Measurements from ENCODE around the gene YIF1B. TPM values are rescaled to one million over a fixed set of nuclear protein-coding genes. Genes with fewer than 3 reads are reported as not detected.

Gene YIF1B
- total RNA-seq, 2 experiments from 2014 or later: 15.9 to 17.1 TPM

DNA sequence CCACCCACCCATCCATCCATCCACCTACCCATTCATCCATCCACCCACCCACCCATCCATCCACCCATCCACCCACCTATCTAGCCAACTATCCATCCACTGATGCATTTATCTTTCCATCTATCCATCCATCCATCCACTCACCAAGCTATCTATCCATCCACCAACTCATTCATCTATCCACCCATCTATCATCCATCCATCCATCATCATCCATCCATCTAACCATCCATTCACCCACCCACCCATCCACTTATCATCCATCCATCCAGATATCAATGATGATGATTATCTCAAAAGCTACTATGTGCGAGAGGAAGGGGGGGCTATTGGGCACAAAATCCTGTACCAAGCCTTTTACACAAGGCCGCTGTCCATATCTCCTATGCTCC lies 5.5 kb downstream of the YIF1B start:
- Histone ChIP-seq H3K4me3 (ENCODE audit: low read length) (no peak overlapping the region), H3K4me1 (ENCODE audit: insufficient read depth, low read length) (peaks cover 6% of the 10 kb centered on the region), H3K27me3 (ENCODE audit: control insufficient read depth in 1 of 2, insufficient read depth in 2 of 2, low read length in 2 of 2) (no peaks in the 10 kb centered on the region), H3K36me3 (ENCODE audit: insufficient read depth, low read length) (peaks cover 19% of the 10 kb centered on the region), H3K9me3 (ENCODE audit: control insufficient read depth in 1 of 2, insufficient read depth in 1 of 2, low read length in 2 of 2) (no peaks in the 10 kb centered on the region), H3K27ac (ENCODE audit: low read depth in 1 of 2, low read length in 2 of 2) (no peak overlapping the region)
- no peak for DNase-seq
- Mint-ChIP-seq H3K27me3 (no peaks in the 10 kb centered on the region), H3K4me1 (ENCODE audit: low read depth) (peaks cover 3% of the 10 kb centered on the region), H3K27ac (no peak overlapping the region), H3K9me3 (no peaks in the 10 kb centered on the region), H3K4me3 (no peak overlapping the region), H3K36me3 (ENCODE audit: low read depth) (peaks cover 33% of the 10 kb centered on the region)
- POLR2A ChIA-PET: no interaction called here
- TF ChIP-seq CTCF (IDR thresholded peaks at IDR 0.05): no peak
- CTCF ChIA-PET: interaction anchor here (0.5 kb wide), 1 partner anchor 604 kb away, joined by 3 read pairs; no protein-coding TSS in a partner anchor
- no peak for ATAC-seq (ENCODE audit: poor library complexity)
- intact Hi-C loops (cut with DNase I, micrococcal nuclease): loop anchor here in 1 of 2 experiments (5.0 kb wide), 1 partner anchor 43 kb away; no protein-coding TSS in a partner anchor

- H3K27ac ChIP-seq (ENCODE audit: low read depth in 1 of 2, low read length in 2 of 2): no peak overlapping the region
- no peaks in the 10 kb centered on the region for H3K27me3 Mint-ChIP-seq
- ATAC-seq (ENCODE audit: poor library complexity): no peak
- CTCF ChIA-PET: no interaction called here
- DNase-seq: no peak
- no peaks in the 10 kb centered on the region for H3K27me3 ChIP-seq (ENCODE audit: control insufficient read depth in 1 of 2, insufficient read depth in 2 of 2, low read length in 2 of 2)
- H3K9me3 Mint-ChIP-seq: no peaks in the 10 kb centered on the region
- peaks cover 33% of the 10 kb centered on the region for H3K36me3 Mint-ChIP-seq (ENCODE audit: low read depth)
- H3K36me3 ChIP-seq (ENCODE audit: insufficient read depth, low read length): peaks cover 20% of the 10 kb centered on the region
- no peak overlapping the region for H3K4me3 ChIP-seq (ENCODE audit: low read length)
- intact Hi-C loops (cut with DNase I, micrococcal nuclease): loop anchor here in 1 of 2 experiments (5.0 kb wide), 1 partner anchor 42 kb away; no protein-coding TSS in a partner anchor
- H3K4me1 Mint-ChIP-seq (ENCODE audit: low read depth): no peaks in the 10 kb centered on the region
- no peak for TF ChIP-seq CTCF (IDR thresholded peaks at IDR 0.05)
- no peak overlapping the region for H3K4me3 Mint-ChIP-seq
- no peak overlapping the region for H3K27ac Mint-ChIP-seq
- H3K9me3 ChIP-seq (ENCODE audit: control insufficient read depth in 1 of 2, insufficient read depth in 1 of 2, low read length in 2 of 2): no peaks in the 10 kb centered on the region
- H3K4me1 ChIP-seq (ENCODE audit: insufficient read depth, low read length): peaks cover 2% of the 10 kb centered on the region
- POLR2A ChIA-PET: no interaction called here
These were observed 6.0 kb downstream of the YIF1B start for GRCh38 chr19:38309615-38310278.

GRCh38 chr19:38308926-38309614 lies 6.7 kb downstream of the YIF1B start:
- Histone ChIP-seq H3K27me3 (ENCODE audit: control insufficient read depth in 1 of 2, insufficient read depth in 2 of 2, low read length in 2 of 2) (no peaks in the 10 kb centered on the region), H3K36me3 (ENCODE audit: insufficient read depth, low read length) (peaks cover 20% of the 10 kb centered on the region), H3K4me3 (ENCODE audit: low read length) (no peak overlapping the region), H3K9me3 (ENCODE audit: control insufficient read depth in 1 of 2, insufficient read depth in 1 of 2, low read length in 2 of 2) (peaks cover 0 to 3% of the 10 kb centered on the region in 2 experiments), H3K4me1 (ENCODE audit: insufficient read depth, low read length) (no peaks in the 10 kb centered on the region), H3K27ac (ENCODE audit: low read depth in 1 of 2, low read length in 2 of 2) (no peak overlapping the region)
- no peak for ATAC-seq (ENCODE audit: poor library complexity)
- ChIA-PET CTCF (no interaction called here), POLR2A (no interaction called here)
- H3K36me3 Mint-ChIP-seq (ENCODE audit: low read depth): peaks cover 33% of the 10 kb centered on the region
- H3K4me1 Mint-ChIP-seq (ENCODE audit: low read depth): no peaks in the 10 kb centered on the region
- H3K27ac Mint-ChIP-seq: no peak overlapping the region
- intact Hi-C loops (cut with DNase I, micrococcal nuclease): no loop called here
- no peaks in the 10 kb centered on the region for H3K27me3 Mint-ChIP-seq
- no peak for DNase-seq
- H3K4me3 Mint-ChIP-seq: no peak overlapping the region
- no peaks in the 10 kb centered on the region for H3K9me3 Mint-ChIP-seq
- TF ChIP-seq CTCF (IDR thresholded peaks at IDR 0.05): no peak
